GM21390 (cell line): Measurements from ENCODE around the gene MIAT.

ENCODE experiments used
- ATAC-seq: cut with Tn5 transposase; IDR thresholded peaks from one replicate; pipeline ENCODE4 v1.9.1; 2021; ENCODE audit not compliant: unreplicated experiment

Gene MIAT

GRCh38 chr22:26665813-26666231, 8.4 kb downstream of the MIAT start:
- peak; percentile 11 for ATAC-seq

- ATAC-seq = no peak
Observed at GRCh38 chr22:26667140-26667539, 9.8 kb downstream of the MIAT start.

- ATAC-seq = no peak
Observed at GRCh38 chr22:26669060-26669481, 11.7 kb downstream of the MIAT start.

- no peak for ATAC-seq
Observed at GRCh38 chr22:26670459-26670858, 13.1 kb downstream of the MIAT start.

GRCh38 chr22:26671317-26672059, 14.1 kb downstream of the MIAT start:
- ATAC-seq = peak; percentile 32

- peak; percentile 0 for ATAC-seq
Observed at GRCh38 chr22:26672060-26672471, 14.7 kb downstream of the MIAT start.

- ATAC-seq = peak; percentile 68
Observed at GRCh38 chr22:26672590-26673468, 15.4 kb downstream of the MIAT start.

- no peak for ATAC-seq
Observed at GRCh38 chr22:26673486-26673885, 16.1 kb downstream of the MIAT start.

- no peak for ATAC-seq
Observed at GRCh38 chr22:26674211-26675190, 17.1 kb downstream of the MIAT start.

GRCh38 chr22:26675687-26676268, 18.4 kb downstream of the MIAT start:
- ATAC-seq = no peak

GRCh38 chr22:26677217-26677616, 19.8 kb downstream of the MIAT start:
- no peak for ATAC-seq

GRCh38 chr22:26679003-26679629, 21.7 kb downstream of the MIAT start:
- ATAC-seq = no peak

GRCh38 chr22:26680485-26680884, 23.1 kb downstream of the MIAT start:
- ATAC-seq = no peak

GRCh38 chr22:26681395-26681821, 24.0 kb downstream of the MIAT start:
- ATAC-seq = no peak

- no peak for ATAC-seq
Observed at GRCh38 chr22:26684168-26684567, 26.8 kb downstream of the MIAT start.

GRCh38 chr22:26685601-26686000, 28.2 kb downstream of the MIAT start:
- no peak for ATAC-seq

- no peak for ATAC-seq
Observed at GRCh38 chr22:26687439-26687838, 30.1 kb downstream of the MIAT start.

GRCh38 chr22:26689513-26690301, 32.3 kb downstream of the MIAT start:
- ATAC-seq = no peak
